ENCODE measurements around the gene MAP3K1.

GRCh38 chr5:56840597-56840996 lies 25.2 kb downstream of the MAP3K1 start:
- TF ChIP-seq EZH2 (IDR thresholded peaks at IDR 0.05): no peak
- TF ChIP-seq, protein P1, sequence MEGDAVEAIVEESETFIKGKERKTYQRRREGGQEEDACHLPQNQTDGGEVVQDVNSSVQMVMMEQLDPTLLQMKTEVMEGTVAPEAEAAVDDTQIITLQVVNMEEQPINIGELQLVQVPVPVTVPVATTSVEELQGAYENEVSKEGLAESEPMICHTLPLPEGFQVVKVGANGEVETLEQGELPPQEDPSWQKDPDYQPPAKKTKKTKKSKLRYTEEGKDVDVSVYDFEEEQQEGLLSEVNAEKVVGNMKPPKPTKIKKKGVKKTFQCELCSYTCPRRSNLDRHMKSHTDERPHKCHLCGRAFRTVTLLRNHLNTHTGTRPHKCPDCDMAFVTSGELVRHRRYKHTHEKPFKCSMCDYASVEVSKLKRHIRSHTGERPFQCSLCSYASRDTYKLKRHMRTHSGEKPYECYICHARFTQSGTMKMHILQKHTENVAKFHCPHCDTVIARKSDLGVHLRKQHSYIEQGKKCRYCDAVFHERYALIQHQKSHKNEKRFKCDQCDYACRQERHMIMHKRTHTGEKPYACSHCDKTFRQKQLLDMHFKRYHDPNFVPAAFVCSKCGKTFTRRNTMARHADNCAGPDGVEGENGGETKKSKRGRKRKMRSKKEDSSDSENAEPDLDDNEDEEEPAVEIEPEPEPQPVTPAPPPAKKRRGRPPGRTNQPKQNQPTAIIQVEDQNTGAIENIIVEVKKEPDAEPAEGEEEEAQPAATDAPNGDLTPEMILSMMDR (IDR thresholded peaks at IDR 0.05 in 2 of 3, conservative IDR thresholded peaks at IDR 0.05 in 1 of 3; ENCODE audit: borderline replicate concordance in 1 of 3, insufficient read depth in 1 of 3, low read depth in 2 of 3, low read length in 2 of 3): no peak
- TF ChIP-seq POLR2A (IDR thresholded peaks at IDR 0.05; ENCODE audit: borderline replicate concordance, extremely low read depth, insufficient read depth, insufficient read length): no peak
- no peak for TF ChIP-seq ZBTB33 (IDR thresholded peaks at IDR 0.05; ENCODE audit: extremely low read depth, insufficient replicate concordance, low read length)
- TF ChIP-seq TCF7L2 (IDR thresholded peaks at IDR 0.05; ENCODE audit: borderline replicate concordance, extremely low read depth, insufficient read depth, insufficient read length): no peak
- TF ChIP-seq POLR2AphosphoS5 (IDR thresholded peaks at IDR 0.05; ENCODE audit: low read depth, low read length): no peak
- TF ChIP-seq EZH2phosphoT487 (IDR thresholded peaks at IDR 0.05; ENCODE audit: borderline replicate concordance): no peak
- no peak for TF ChIP-seq CEBPB (IDR thresholded peaks at IDR 0.05; ENCODE audit: low read depth)
- TF ChIP-seq MAX (IDR thresholded peaks at IDR 0.05): no peak
